ENCODE data around the gene FBXO38. TPM values are rescaled to one million over a fixed set of nuclear protein-coding genes. Genes with fewer than 3 reads are reported as not detected.

The FBXO38 gene
- total RNA-seq, 1 experiment from 2014 or later, result 34.5 TPM

DNA sequence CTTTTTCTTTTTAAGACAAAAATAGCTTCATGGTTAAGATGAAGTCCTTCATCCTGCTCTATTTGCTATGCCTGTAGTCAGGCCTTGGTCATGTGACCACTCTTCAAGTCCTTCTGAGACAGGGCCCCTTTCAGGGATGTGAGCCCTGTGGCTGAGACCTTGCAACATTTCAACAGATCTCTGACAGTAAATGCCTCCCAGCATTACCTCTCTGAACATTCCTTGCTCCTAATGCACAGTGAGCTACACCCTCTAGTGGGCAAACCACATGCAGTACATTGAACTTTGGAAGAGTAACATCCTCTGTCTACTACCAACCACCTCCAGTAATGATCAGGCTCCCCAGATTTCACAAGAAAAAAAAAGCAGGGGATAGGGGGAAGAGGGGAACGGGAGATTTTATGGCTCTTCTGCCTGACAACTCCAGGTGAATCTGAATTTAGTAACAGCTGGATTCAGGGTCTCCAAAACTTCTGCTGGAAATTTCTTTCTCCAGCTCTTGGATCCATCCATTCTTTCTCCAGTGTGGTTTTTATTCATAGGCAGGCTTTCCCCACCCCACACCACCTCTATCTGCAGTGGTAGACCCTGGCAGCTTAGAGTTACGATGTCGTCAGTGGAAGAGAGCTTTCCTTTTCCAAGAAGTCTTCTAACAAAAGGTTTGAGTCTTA lies 8.9 kb upstream of the FBXO38 start:
- H3K4me3 ChIP-seq (ENCODE audit: low read depth in 2 of 2, low read length in 2 of 2), result no peak overlapping the region
- no peak overlapping the region for H3K27ac ChIP-seq (ENCODE audit: low read length)
- H3K27me3 ChIP-seq (ENCODE audit: control insufficient read depth, insufficient read depth, low read length), result no peaks in the 10 kb centered on the region; the same call in 1 of the 2 replicates
- H3K36me3 ChIP-seq (ENCODE audit: control insufficient read depth, insufficient read depth, low read length), result no peaks in the 10 kb centered on the region; the same call in 1 of the 2 replicates
- TF ChIP-seq, protein P1, sequence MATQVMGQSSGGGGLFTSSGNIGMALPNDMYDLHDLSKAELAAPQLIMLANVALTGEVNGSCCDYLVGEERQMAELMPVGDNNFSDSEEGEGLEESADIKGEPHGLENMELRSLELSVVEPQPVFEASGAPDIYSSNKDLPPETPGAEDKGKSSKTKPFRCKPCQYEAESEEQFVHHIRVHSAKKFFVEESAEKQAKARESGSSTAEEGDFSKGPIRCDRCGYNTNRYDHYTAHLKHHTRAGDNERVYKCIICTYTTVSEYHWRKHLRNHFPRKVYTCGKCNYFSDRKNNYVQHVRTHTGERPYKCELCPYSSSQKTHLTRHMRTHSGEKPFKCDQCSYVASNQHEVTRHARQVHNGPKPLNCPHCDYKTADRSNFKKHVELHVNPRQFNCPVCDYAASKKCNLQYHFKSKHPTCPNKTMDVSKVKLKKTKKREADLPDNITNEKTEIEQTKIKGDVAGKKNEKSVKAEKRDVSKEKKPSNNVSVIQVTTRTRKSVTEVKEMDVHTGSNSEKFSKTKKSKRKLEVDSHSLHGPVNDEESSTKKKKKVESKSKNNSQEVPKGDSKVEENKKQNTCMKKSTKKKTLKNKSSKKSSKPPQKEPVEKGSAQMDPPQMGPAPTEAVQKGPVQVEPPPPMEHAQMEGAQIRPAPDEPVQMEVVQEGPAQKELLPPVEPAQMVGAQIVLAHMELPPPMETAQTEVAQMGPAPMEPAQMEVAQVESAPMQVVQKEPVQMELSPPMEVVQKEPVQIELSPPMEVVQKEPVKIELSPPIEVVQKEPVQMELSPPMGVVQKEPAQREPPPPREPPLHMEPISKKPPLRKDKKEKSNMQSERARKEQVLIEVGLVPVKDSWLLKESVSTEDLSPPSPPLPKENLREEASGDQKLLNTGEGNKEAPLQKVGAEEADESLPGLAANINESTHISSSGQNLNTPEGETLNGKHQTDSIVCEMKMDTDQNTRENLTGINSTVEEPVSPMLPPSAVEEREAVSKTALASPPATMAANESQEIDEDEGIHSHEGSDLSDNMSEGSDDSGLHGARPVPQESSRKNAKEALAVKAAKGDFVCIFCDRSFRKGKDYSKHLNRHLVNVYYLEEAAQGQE (IDR thresholded peaks at IDR 0.05; ENCODE audit: insufficient read depth in 1 of 2, low read depth in 2 of 2, low read length in 1 of 2), result no peak
- no peak for TF ChIP-seq POLR2AphosphoS5 (IDR thresholded peaks at IDR 0.05; ENCODE audit: low read depth, low read length)
- TF ChIP-seq, protein P2, sequence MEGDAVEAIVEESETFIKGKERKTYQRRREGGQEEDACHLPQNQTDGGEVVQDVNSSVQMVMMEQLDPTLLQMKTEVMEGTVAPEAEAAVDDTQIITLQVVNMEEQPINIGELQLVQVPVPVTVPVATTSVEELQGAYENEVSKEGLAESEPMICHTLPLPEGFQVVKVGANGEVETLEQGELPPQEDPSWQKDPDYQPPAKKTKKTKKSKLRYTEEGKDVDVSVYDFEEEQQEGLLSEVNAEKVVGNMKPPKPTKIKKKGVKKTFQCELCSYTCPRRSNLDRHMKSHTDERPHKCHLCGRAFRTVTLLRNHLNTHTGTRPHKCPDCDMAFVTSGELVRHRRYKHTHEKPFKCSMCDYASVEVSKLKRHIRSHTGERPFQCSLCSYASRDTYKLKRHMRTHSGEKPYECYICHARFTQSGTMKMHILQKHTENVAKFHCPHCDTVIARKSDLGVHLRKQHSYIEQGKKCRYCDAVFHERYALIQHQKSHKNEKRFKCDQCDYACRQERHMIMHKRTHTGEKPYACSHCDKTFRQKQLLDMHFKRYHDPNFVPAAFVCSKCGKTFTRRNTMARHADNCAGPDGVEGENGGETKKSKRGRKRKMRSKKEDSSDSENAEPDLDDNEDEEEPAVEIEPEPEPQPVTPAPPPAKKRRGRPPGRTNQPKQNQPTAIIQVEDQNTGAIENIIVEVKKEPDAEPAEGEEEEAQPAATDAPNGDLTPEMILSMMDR (IDR thresholded peaks at IDR 0.05), result peak; percentile 84
- BruUV-seq (replicated peaks), result no TSS peak
- in situ Hi-C loops (cut with HindIII; ENCODE audit: low pct_unique_long_range_greater_than_20kb, low sequenced_read_pairs) (no loop called here), intact Hi-C loops (cut with micrococcal nuclease; ENCODE audit: unreplicated experiment) (loop anchor here (1.0 to 5.0 kb wide), 3 partner anchors 83 to 428 kb away; no protein-coding TSS in a partner anchor)
- no peaks in the 10 kb centered on the region for H3K4me1 ChIP-seq (ENCODE audit: control insufficient read depth, insufficient read depth, low read length)
- DNase-seq (ENCODE audit: low read depth, low spot score), result peak; percentile 35
- ChIA-PET CTCF (no interaction called here), POLR2A (no interaction called here)
- H3K9me3 ChIP-seq (ENCODE audit: control insufficient read depth, insufficient read depth, low read depth, low read length), result no peaks in the 10 kb centered on the region
- ATAC-seq, result peak; percentile 95

DNA sequence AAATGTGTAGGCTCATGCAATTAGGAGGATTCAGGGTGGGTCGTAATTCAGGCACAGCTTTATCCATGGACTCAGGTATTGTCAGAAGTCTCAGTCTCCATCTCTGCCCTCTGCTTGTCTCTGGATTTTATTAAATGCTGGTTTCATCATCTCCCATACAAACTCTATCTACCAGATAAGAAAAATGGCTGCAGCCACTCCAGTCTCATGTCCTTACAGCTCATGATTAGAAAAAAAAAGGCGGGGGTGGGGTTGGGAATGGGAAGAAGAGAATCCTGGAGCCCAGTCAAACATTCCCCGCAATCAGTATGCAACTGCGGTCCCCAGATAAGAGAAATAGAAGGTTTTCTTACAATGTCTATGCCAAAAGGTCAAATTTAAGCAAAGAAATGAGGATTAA lies 7.6 kb upstream of the FBXO38 start:
- CTCF ChIA-PET, result interaction anchor here (0.6 kb wide), 1 partner anchor 96 kb away, joined by 3 read pairs; no protein-coding TSS in a partner anchor
- H3K4me1 ChIP-seq (ENCODE audit: control insufficient read depth, insufficient read depth, low read length), result no peaks in the 10 kb centered on the region
- DNase-seq (ENCODE audit: low read depth, low spot score) (no peak), ATAC-seq (no peak)
- BruUV-seq (replicated peaks), result no TSS peak
- H3K4me3 ChIP-seq (ENCODE audit: low read depth in 2 of 2, low read length in 2 of 2), result no peak overlapping the region
- H3K27me3 ChIP-seq (ENCODE audit: control insufficient read depth, insufficient read depth, low read length), result no peaks in the 10 kb centered on the region
- in situ Hi-C loops (cut with HindIII; ENCODE audit: low pct_unique_long_range_greater_than_20kb, low sequenced_read_pairs) (no loop called here), intact Hi-C loops (cut with micrococcal nuclease; ENCODE audit: unreplicated experiment) (no loop called here)
- no peak overlapping the region for H3K27ac ChIP-seq (ENCODE audit: low read length)
- POLR2A ChIA-PET, result no interaction called here
- TF ChIP-seq SIN3A (IDR thresholded peaks at IDR 0.05; ENCODE audit: borderline replicate concordance, insufficient read depth, low read depth, low read length) (no peak), POLR2AphosphoS5 (IDR thresholded peaks at IDR 0.05; ENCODE audit: low read depth, low read length) (no peak), TCF7L2 (IDR thresholded peaks at IDR 0.05; ENCODE audit: low read depth, low read length) (no peak)
- TF ChIP-seq, protein P2 (IDR thresholded peaks at IDR 0.05), result no peak
- TF ChIP-seq, protein P1 (IDR thresholded peaks at IDR 0.05; ENCODE audit: insufficient read depth in 1 of 2, low read depth in 2 of 2, low read length in 1 of 2), result no peak
- no peaks in the 10 kb centered on the region; the same call in 1 of the 2 replicates for H3K36me3 ChIP-seq (ENCODE audit: control insufficient read depth, insufficient read depth, low read length)
- no peaks in the 10 kb centered on the region for H3K9me3 ChIP-seq (ENCODE audit: control insufficient read depth, insufficient read depth, low read depth, low read length)

Data from Panc1 (cell line).